ENCODE measurements around the gene NBPF11.
"Not testable (repeated sequence)": the region's sequence is repeated elsewhere in the genome, so short reads cannot be mapped to it uniquely, and the experiment has no call there.

DNA sequence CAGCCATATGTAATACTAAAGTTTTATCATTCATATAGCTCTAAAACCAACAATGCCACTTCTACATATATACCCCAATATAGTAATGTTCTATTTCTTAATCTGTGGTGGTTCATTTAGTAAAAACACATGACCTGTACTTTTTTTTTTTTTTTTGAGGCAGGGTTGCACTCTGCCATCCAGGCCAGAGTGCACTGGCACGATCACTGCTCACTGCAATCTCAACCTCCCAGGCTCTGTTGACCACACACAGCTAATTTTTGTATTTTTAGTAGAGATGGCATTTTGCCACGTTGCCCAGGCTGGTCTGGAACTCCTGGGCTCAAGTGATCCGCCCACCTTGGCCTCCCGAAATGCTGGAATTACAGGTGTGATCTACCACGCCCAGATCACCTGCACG is 2.1 kb downstream of the NBPF11 start:
- TF ChIP-seq CTCF (conservative IDR thresholded peaks at IDR 0.05; ENCODE audit: low read depth in 2 of 2); POLR2AphosphoS5 (IDR thresholded peaks at IDR 0.05; ENCODE audit: low read depth); EZH2phosphoT487 (IDR thresholded peaks at IDR 0.05; ENCODE audit: unreplicated experiment); STAT1 (IDR thresholded peaks at IDR 0.05; ENCODE audit: unreplicated experiment); EZH2 (IDR thresholded peaks at IDR 0.05; ENCODE audit: low read depth, unreplicated experiment); ZNF331 (CRISPR knock-in tag; IDR thresholded peaks at IDR 0.05; ENCODE audit: low read depth); NANOG (IDR thresholded peaks at IDR 0.05; ENCODE audit: borderline replicate concordance); REST (IDR thresholded peaks at IDR 0.05; ENCODE audit: unreplicated experiment); CREB1 (CRISPR knock-in tag; IDR thresholded peaks at IDR 0.05; ENCODE audit: low read depth); JUNB (IDR thresholded peaks at IDR 0.05; ENCODE audit: unreplicated experiment): not testable (repeated sequence)
- TF ChIP-seq, protein P1, sequence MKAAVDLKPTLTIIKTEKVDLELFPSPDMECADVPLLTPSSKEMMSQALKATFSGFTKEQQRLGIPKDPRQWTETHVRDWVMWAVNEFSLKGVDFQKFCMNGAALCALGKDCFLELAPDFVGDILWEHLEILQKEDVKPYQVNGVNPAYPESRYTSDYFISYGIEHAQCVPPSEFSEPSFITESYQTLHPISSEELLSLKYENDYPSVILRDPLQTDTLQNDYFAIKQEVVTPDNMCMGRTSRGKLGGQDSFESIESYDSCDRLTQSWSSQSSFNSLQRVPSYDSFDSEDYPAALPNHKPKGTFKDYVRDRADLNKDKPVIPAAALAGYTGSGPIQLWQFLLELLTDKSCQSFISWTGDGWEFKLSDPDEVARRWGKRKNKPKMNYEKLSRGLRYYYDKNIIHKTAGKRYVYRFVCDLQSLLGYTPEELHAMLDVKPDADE (IDR thresholded peaks at IDR 0.05): not testable (repeated sequence)
- TF ChIP-seq, protein P2, sequence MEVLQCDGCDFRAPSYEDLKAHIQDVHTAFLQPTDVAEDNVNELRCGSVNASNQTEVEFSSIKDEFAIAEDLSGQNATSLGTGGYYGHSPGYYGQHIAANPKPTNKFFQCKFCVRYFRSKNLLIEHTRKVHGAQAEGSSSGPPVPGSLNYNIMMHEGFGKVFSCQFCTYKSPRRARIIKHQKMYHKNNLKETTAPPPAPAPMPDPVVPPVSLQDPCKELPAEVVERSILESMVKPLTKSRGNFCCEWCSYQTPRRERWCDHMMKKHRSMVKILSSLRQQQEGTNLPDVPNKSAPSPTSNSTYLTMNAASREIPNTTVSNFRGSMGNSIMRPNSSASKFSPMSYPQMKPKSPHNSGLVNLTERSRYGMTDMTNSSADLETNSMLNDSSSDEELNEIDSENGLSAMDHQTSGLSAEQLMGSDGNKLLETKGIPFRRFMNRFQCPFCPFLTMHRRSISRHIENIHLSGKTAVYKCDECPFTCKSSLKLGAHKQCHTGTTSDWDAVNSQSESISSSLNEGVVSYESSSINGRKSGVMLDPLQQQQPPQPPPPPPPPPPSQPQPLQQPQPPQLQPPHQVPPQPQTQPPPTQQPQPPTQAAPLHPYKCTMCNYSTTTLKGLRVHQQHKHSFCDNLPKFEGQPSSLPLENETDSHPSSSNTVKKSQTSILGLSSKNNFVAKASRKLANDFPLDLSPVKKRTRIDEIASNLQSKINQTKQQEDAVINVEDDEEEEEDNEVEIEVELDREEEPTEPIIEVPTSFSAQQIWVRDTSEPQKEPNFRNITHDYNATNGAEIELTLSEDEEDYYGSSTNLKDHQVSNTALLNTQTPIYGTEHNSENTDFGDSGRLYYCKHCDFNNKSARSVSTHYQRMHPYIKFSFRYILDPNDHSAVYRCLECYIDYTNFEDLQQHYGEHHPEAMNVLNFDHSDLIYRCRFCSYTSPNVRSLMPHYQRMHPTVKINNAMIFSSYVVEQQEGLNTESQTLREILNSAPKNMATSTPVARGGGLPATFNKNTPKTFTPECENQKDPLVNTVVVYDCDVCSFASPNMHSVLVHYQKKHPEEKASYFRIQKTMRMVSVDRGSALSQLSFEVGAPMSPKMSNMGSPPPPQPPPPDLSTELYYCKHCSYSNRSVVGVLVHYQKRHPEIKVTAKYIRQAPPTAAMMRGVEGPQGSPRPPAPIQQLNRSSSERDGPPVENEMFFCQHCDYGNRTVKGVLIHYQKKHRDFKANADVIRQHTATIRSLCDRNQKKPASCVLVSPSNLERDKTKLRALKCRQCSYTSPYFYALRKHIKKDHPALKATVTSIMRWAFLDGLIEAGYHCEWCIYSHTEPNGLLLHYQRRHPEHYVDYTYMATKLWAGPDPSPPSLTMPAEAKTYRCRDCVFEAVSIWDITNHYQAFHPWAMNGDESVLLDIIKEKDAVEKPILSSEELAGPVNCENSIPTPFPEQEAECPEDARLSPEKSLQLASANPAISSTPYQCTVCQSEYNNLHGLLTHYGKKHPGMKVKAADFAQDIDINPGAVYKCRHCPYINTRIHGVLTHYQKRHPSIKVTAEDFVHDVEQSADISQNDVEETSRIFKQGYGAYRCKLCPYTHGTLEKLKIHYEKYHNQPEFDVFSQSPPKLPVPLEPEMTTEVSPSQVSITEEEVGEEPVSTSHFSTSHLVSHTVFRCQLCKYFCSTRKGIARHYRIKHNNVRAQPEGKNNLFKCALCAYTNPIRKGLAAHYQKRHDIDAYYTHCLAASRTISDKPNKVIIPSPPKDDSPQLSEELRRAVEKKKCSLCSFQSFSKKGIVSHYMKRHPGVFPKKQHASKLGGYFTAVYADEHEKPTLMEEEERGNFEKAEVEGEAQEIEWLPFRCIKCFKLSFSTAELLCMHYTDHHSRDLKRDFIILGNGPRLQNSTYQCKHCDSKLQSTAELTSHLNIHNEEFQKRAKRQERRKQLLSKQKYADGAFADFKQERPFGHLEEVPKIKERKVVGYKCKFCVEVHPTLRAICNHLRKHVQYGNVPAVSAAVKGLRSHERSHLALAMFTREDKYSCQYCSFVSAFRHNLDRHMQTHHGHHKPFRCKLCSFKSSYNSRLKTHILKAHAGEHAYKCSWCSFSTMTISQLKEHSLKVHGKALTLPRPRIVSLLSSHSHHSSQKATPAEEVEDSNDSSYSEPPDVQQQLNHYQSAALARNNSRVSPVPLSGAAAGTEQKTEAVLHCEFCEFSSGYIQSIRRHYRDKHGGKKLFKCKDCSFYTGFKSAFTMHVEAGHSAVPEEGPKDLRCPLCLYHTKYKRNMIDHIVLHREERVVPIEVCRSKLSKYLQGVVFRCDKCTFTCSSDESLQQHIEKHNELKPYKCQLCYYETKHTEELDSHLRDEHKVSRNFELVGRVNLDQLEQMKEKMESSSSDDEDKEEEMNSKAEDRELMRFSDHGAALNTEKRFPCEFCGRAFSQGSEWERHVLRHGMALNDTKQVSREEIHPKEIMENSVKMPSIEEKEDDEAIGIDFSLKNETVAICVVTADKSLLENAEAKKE (CRISPR knock-in tag; IDR thresholded peaks at IDR 0.05): not testable (repeated sequence)
